ENCODE data around the gene GLIS1.

DNA sequence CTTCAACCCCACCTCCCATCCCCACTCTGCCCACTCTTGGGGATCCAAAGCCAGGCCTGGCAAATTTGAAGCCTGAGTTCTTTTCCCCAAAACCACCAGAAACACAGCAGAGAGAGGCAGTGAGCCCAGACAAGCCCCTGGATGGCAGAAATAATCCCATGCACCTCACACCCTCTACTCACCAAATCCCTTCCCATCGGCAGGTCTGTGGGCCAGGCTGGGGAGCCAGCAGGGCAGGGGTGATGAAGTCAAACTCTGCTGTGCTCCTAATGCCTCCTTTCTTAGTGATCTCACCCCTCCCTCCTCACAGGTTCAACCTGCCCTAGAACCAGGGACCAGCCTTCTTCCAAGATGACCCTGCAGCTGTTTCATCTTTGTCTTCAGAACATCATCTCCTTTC lies 72.4 kb downstream of the GLIS1 start:
- TF ChIP-seq, protein P1, sequence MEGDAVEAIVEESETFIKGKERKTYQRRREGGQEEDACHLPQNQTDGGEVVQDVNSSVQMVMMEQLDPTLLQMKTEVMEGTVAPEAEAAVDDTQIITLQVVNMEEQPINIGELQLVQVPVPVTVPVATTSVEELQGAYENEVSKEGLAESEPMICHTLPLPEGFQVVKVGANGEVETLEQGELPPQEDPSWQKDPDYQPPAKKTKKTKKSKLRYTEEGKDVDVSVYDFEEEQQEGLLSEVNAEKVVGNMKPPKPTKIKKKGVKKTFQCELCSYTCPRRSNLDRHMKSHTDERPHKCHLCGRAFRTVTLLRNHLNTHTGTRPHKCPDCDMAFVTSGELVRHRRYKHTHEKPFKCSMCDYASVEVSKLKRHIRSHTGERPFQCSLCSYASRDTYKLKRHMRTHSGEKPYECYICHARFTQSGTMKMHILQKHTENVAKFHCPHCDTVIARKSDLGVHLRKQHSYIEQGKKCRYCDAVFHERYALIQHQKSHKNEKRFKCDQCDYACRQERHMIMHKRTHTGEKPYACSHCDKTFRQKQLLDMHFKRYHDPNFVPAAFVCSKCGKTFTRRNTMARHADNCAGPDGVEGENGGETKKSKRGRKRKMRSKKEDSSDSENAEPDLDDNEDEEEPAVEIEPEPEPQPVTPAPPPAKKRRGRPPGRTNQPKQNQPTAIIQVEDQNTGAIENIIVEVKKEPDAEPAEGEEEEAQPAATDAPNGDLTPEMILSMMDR (IDR thresholded peaks at IDR 0.05; ENCODE audit: poor library complexity, severe bottlenecking) = no peak
- TF ChIP-seq TAF1 (IDR thresholded peaks at IDR 0.05; ENCODE audit: low read depth) (no peak), POLR2AphosphoS5 (IDR thresholded peaks at IDR 0.05) (no peak), EZH2 (IDR thresholded peaks at IDR 0.05; ENCODE audit: borderline replicate concordance, insufficient read depth, low read length, poor library complexity, severe bottlenecking) (no peak), RAD21 (conservative IDR thresholded peaks at IDR 0.05) (no peak), SMC3 (conservative IDR thresholded peaks at IDR 0.05; ENCODE audit: poor library complexity) (no peak)
- TF ChIP-seq, protein P2, sequence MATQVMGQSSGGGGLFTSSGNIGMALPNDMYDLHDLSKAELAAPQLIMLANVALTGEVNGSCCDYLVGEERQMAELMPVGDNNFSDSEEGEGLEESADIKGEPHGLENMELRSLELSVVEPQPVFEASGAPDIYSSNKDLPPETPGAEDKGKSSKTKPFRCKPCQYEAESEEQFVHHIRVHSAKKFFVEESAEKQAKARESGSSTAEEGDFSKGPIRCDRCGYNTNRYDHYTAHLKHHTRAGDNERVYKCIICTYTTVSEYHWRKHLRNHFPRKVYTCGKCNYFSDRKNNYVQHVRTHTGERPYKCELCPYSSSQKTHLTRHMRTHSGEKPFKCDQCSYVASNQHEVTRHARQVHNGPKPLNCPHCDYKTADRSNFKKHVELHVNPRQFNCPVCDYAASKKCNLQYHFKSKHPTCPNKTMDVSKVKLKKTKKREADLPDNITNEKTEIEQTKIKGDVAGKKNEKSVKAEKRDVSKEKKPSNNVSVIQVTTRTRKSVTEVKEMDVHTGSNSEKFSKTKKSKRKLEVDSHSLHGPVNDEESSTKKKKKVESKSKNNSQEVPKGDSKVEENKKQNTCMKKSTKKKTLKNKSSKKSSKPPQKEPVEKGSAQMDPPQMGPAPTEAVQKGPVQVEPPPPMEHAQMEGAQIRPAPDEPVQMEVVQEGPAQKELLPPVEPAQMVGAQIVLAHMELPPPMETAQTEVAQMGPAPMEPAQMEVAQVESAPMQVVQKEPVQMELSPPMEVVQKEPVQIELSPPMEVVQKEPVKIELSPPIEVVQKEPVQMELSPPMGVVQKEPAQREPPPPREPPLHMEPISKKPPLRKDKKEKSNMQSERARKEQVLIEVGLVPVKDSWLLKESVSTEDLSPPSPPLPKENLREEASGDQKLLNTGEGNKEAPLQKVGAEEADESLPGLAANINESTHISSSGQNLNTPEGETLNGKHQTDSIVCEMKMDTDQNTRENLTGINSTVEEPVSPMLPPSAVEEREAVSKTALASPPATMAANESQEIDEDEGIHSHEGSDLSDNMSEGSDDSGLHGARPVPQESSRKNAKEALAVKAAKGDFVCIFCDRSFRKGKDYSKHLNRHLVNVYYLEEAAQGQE (IDR thresholded peaks at IDR 0.05; ENCODE audit: borderline replicate concordance) = no peak

Data from neural cell (in vitro differentiated cells).